ENCODE measurements around the gene TMED1.
A peak's percentile ranks its signal among the peaks of the same experiment; 100 is the strongest.

TMED1 gene

DNA sequence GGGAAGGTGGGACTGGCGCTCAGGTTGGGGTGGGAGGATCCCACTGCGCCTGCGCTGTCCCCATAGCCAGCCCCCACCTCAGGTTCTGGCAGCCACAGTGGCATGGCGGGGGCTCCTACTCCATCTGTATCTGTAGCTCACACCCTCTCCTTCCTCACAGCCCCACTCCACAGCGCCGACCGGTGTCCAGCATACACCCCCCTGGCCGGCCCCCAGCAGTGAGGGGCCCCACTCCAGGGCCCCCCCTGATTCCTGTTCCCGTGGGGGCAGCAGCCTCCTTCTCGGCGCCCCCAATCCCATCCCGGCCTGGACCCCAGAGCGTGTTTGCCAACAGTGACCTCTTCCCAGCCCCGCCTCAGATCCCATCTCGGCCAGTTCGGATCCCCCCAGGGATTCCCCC is 6.0 kb downstream of the TMED1 start:
- TF ChIP-seq CTCF (IDR thresholded peaks at IDR 0.05; ENCODE audit: low read depth, low read length, missing control alignments): no peak
- no peak for DNase-seq (ENCODE audit: low read depth)
- H3K4me3 ChIP-seq (ENCODE audit: low read depth, low read length): no peak overlapping the region

GRCh38 chr19:10828981-10829821 is 6.8 kb downstream of the TMED1 start:
- H3K4me3 ChIP-seq (ENCODE audit: low read depth, low read length): no peak overlapping the region
- peak; percentile 4 for TF ChIP-seq CTCF (IDR thresholded peaks at IDR 0.05; ENCODE audit: low read depth, low read length, missing control alignments)
- DNase-seq (ENCODE audit: low read depth): no peak

DNA sequence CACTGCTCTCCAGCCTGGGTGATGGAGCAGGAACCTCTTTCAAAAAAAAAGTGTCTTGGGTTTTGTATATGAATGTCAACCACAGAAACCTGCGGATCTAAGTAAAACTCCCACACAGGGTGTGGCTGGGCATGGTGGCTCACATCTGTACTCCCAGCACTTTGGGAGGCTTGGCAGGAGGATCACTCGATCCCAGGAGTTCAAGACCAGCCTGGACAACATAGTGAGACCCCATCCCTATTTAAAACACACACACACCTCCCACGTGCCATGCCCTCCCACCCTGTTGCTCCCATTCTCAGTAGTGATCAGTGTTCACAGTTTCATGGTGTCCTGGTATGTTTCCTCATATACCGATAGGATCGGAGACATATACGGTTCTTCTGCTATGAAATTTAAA is 9.2 kb downstream of the TMED1 start:
- TF ChIP-seq CTCF (IDR thresholded peaks at IDR 0.05; ENCODE audit: low read depth, low read length, missing control alignments): no peak
- DNase-seq (ENCODE audit: low read depth): no peak
- no peak overlapping the region for H3K4me3 ChIP-seq (ENCODE audit: low read depth, low read length)

GRCh38 chr19:10826231-10826630 is 9.8 kb downstream of the TMED1 start:
- DNase-seq (ENCODE audit: low read depth): no peak
- TF ChIP-seq CTCF (IDR thresholded peaks at IDR 0.05; ENCODE audit: low read depth, low read length, missing control alignments): no peak
- no peak overlapping the region for H3K4me3 ChIP-seq (ENCODE audit: low read depth, low read length)

DNA sequence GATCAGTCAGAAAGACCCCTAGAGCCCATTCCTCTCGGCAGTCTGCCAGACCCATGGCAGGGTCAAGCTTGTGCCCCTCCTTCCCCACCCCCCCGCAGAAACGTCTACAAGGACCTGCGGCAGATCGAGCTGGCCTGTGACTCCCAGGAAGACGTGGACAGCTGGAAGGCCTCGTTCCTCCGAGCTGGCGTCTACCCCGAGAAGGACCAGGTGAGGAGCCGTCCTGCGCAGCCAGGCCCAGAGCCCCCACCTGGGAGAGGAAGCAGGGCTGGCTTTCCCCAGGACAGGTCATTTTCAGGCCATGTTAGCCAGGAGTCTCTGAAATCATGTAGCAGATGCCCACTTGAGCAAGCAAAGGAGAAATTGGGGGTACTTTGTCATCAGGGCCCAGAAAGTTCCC is 12.3 kb downstream of the TMED1 start:
- no peak for DNase-seq (ENCODE audit: low read depth)

GRCh38 chr19:10820173-10820572 is 15.8 kb downstream of the TMED1 start:
- TF ChIP-seq CTCF (IDR thresholded peaks at IDR 0.05; ENCODE audit: low read depth, low read length, missing control alignments): peak; percentile 48
- DNase-seq (ENCODE audit: low read depth): no peak
- no peak overlapping the region for H3K4me3 ChIP-seq (ENCODE audit: low read depth, low read length)

More for the DNA sequence above, 12.3 kb downstream of the TMED1 start:
- no peak for TF ChIP-seq CTCF (IDR thresholded peaks at IDR 0.05; ENCODE audit: low read depth, low read length, missing control alignments)
- no peak overlapping the region for H3K4me3 ChIP-seq (ENCODE audit: low read depth, low read length)

Data from GM12864 (cell line).